Left ventricle myocardium inferior (tissue), 1 donor: Measurements from ENCODE around the gene CSNK2A2. TPM values are rescaled to one million over a fixed set of nuclear protein-coding genes. Genes with fewer than 3 reads are reported as not detected.
A peak's percentile ranks its signal among the peaks of the same experiment; 100 is the strongest.

ENCODE experiments used
- DNase-seq: peaks from one replicate; pipeline ENCODE4 v3.0.0-alpha.2; 2020
- H3K27ac ChIP-seq: fragments of 200-600 bp; replicated peaks from 2 replicates; pipeline ENCODE4 v1.8.0; 2021
- H3K27me3 ChIP-seq: fragments of 200-600 bp; 2 replicates; pipeline ENCODE4 v1.8.0; 2021; ENCODE audit warnings: low read depth
- H3K36me3 ChIP-seq: fragments of 200-600 bp; 2 replicates; pipeline ENCODE4 v1.8.0; 2021
- H3K4me1 ChIP-seq: fragments of 200-600 bp; 2 replicates; pipeline ENCODE4 v1.8.0; 2021
- H3K4me3 ChIP-seq: fragments of 200-600 bp; 2 replicates; pipeline ENCODE4 v1.8.0; 2021; ENCODE audit warnings: mild to moderate bottlenecking, moderate library complexity
- H3K9me3 ChIP-seq: fragments of 200-600 bp; replicated peaks from 2 replicates; pipeline ENCODE4 v1.8.0; 2021
- intact Hi-C: fragments of 100-400 bp; cut with micrococcal nuclease; formaldehyde crosslinking; loops from one replicate; pipeline ENCODE4 v1.11.0; 2022
- long read RNA-seq: library from polyadenylated mRNA; unstranded; transcript quantifications from one replicate; pipeline ENCODE4 v2.0.0, GENCODE V29; 2021
- total RNA-seq: library from RNA; stranded (reverse); fragmentation: NEBNext Ultra II Directional; extraction: Animal tissue kit (Norgen Biotek cat#: 25700); gene quantifications from one replicate; pipeline ENCODE4 v1.2.1, GENCODE V29; 2021
- TF ChIP-seq, protein P1 (sequence below): fragments of 200-600 bp; IDR thresholded peaks from 2 replicates; pipeline ENCODE4 v1.8.0; 2021; ENCODE audit warnings: antibody characterized with exemption, mild to moderate bottlenecking, borderline replicate concordance
- donor health status: DM: no; HTN: yes; CAD: no; lungs with severe emphysema.

CSNK2A2 gene
- 31.5 TPM for total RNA-seq
- long read RNA-seq, transcript CSNK2A2-201 (12 exons, 1,701 nt), result major isoform, 29 of 35 reads
- long read RNA-seq, partial matches to known transcripts, result 2 of 35 reads
- long read RNA-seq, other reads (novel, unspliced or antisense), result 4 of 35 reads

DNA sequence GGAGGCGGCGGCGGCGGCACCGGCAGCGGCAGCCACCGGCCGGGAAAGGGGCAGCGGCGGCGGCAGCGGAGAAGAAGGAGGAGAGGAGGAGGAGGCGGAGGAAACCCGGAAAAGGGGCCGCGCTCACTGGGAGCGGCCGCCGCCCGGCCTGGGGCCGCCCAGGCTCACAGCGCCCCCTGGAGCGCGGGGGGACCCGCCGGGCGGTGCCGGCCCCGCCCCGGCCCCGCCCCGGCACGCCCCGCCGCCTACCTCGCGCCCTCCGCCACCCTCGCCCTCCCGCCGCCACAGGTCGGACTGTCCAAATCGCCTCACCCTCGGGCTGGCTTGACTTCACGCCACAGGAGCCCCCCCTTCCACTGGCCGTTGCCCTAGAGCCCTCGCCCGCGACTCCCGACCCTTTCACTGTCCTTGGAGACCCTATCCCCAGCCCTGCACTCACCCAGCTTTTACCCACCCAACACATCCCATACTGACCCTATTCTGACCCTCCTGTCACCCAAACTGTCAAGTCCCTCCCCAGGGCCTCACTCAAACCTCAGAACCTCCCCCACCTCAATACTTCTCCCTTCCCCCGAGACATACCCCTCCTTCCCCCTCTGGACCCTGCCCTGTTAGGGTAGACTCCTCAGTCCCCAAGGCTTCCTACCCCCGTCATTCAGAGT lies at the start of gene CSNK2A2:
Gene CSNK2A2, minus strand, starts transcription at position 85 of the 662 bp plus-strand sequence. CDS start 370 bp downstream, outside the sequence.
- H3K36me3 ChIP-seq, result peaks cover 32% of the 10 kb centered on the region
- no peaks in the 10 kb centered on the region for H3K9me3 ChIP-seq
- TF ChIP-seq, protein P1, sequence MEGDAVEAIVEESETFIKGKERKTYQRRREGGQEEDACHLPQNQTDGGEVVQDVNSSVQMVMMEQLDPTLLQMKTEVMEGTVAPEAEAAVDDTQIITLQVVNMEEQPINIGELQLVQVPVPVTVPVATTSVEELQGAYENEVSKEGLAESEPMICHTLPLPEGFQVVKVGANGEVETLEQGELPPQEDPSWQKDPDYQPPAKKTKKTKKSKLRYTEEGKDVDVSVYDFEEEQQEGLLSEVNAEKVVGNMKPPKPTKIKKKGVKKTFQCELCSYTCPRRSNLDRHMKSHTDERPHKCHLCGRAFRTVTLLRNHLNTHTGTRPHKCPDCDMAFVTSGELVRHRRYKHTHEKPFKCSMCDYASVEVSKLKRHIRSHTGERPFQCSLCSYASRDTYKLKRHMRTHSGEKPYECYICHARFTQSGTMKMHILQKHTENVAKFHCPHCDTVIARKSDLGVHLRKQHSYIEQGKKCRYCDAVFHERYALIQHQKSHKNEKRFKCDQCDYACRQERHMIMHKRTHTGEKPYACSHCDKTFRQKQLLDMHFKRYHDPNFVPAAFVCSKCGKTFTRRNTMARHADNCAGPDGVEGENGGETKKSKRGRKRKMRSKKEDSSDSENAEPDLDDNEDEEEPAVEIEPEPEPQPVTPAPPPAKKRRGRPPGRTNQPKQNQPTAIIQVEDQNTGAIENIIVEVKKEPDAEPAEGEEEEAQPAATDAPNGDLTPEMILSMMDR, result peak; percentile 51
- H3K27ac ChIP-seq, result peak within 1 kb of the TSS; percentile 54
- peak within 1 kb of the TSS; percentile 85 for H3K4me3 ChIP-seq
- H3K27me3 ChIP-seq, result peaks cover 6% of the 10 kb centered on the region
- DNase-seq, result peak; percentile 73
- intact Hi-C loops, result no loop called here
- H3K4me1 ChIP-seq, result peaks cover 32% of the 10 kb centered on the region

DNA sequence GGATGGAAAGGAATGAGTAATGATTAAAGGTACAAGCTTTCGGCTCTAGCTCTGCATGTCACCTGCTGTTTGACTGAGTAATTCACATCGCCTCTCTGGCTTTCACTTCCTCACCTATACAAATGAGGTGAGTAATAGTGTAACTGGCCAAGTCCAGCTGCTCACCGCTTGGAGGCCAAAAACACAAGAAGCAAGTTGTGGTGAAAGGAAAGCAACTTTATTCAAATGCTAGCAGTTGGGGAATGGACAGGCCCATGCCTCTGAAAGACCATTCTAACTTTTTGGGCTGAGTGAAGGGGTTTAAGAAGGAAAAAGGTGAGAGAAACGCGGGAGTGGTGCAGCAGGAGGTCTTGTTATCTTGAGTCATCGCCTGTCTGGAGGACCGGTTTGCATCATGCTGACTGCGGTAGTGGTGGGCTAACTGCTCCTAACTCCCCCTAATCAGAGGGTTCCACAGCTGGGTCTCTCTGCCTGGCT lies 45.7 kb upstream of the CSNK2A2 start:
- intact Hi-C loops, result no loop called here
- H3K27me3 ChIP-seq, result peaks cover 47% of the 10 kb centered on the region
- TF ChIP-seq, protein P1, result no peak
- H3K27ac ChIP-seq, result no peak overlapping the region
- no peak for DNase-seq
- no peaks in the 10 kb centered on the region for H3K36me3 ChIP-seq
- H3K4me1 ChIP-seq, result no peaks in the 10 kb centered on the region
- no peaks in the 10 kb centered on the region for H3K9me3 ChIP-seq
- H3K4me3 ChIP-seq, result no peak overlapping the region

DNA sequence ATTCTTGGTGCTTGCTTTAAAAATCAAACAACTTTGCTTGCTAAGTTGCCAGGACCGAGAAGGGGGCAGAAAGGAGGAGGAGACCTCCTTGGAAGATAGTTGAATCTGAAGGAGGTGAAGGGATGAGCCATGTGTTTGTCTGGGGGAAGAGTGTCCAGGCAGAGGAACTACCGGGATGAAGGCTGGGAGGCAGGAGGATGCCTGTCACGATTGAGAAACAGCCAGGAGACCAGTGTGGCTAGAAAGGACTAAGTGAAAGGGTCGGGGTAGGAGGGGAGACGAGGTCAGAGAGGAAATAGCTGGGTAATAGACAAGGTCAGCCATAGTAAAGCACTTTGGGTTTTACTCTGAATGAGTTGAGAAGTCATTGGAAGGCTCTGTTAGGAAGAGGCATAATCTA lies 38.9 kb upstream of the CSNK2A2 start:
- H3K4me3 ChIP-seq, result no peak overlapping the region
- no peak for DNase-seq

DNA sequence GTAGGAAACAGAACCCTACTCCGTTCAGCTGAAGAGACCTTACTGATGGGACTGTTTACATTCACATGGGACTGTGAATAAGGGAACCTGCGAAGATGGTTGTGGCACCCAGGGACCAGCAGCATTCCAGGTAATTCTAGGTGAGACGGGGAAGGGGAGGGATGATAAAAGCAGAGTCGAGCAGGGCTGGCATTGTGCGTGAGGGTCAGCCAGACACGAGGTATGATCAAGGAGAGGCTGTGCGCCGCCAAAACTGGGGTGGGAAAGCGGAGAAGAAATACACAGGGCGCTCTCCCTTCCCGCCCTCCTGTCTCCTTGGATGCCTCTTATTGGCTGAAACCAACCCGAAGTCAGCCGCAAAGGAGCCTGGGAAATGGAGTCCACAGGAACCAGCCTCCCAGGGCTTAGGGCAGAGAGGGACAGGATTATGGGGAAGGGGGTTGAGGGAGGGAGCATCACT lies 38.4 kb upstream of the CSNK2A2 start:
- DNase-seq, result peak; percentile 61
- H3K27ac ChIP-seq, result no peak overlapping the region
- H3K4me3 ChIP-seq, result peak overlapping the region; percentile 63
- TF ChIP-seq, protein P1, result no peak
- no peaks in the 10 kb centered on the region for H3K36me3 ChIP-seq
- intact Hi-C loops, result no loop called here
- peaks cover 26% of the 10 kb centered on the region for H3K27me3 ChIP-seq
- peaks cover 8% of the 10 kb centered on the region for H3K4me1 ChIP-seq
- no peaks in the 10 kb centered on the region for H3K9me3 ChIP-seq

More for the DNA sequence above, 38.9 kb upstream of the CSNK2A2 start:
- Histone ChIP-seq H3K27ac (no peak overlapping the region), H3K4me1 (peaks cover 8% of the 10 kb centered on the region), H3K9me3 (no peaks in the 10 kb centered on the region), H3K36me3 (no peaks in the 10 kb centered on the region), H3K27me3 (peaks cover 29% of the 10 kb centered on the region)
- intact Hi-C loops, result no loop called here
- TF ChIP-seq, protein P1, result no peak

DNA sequence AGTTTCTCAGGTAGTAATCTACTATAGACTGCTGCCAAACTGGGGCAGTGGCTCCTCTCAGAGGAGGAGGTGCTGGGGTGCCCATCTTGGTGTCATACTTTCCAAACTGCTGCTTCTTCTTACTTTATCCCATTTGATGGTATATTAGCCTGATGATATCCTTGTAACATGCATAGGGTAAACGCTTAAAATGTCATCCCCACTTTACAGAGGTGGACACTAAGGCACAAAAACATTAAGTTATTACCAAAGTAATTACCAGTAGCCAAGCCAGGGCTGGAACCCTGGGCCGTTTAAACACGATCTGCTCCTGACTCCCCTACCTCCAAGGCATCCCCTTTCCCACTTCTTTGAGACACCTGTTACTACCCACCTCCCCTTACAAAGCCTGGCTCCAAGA lies 37.8 kb upstream of the CSNK2A2 start:
- no peak overlapping the region for H3K27ac ChIP-seq
- no peaks in the 10 kb centered on the region for H3K36me3 ChIP-seq
- peaks cover 25% of the 10 kb centered on the region for H3K27me3 ChIP-seq
- H3K9me3 ChIP-seq, result no peaks in the 10 kb centered on the region
- no peak overlapping the region for H3K4me3 ChIP-seq
- peaks cover 8% of the 10 kb centered on the region for H3K4me1 ChIP-seq
- intact Hi-C loops, result no loop called here
- DNase-seq, result no peak
- TF ChIP-seq, protein P1, result no peak
